ENCODE data around the gene CLRN1.

DNA sequence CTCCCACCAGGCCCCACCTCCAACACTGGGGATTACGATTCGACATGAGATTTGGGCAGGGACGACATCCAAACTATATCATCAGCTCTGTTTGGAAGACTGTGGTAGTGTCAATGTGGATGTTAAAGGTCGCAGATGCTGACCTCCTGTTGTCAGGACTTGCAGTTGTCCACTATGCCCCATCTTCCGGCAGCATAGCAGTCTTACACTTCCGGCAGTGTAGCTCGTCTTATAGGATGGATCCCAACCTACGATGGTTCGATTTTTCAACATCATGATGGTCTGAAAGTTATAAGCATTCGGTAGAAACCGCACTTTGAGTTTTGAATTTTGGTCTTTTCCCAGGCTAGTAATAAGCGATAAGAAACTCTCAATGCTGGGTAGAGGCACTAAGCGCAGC lies 20.6 kb downstream of the CLRN1 start:
- TF ChIP-seq, protein P1, sequence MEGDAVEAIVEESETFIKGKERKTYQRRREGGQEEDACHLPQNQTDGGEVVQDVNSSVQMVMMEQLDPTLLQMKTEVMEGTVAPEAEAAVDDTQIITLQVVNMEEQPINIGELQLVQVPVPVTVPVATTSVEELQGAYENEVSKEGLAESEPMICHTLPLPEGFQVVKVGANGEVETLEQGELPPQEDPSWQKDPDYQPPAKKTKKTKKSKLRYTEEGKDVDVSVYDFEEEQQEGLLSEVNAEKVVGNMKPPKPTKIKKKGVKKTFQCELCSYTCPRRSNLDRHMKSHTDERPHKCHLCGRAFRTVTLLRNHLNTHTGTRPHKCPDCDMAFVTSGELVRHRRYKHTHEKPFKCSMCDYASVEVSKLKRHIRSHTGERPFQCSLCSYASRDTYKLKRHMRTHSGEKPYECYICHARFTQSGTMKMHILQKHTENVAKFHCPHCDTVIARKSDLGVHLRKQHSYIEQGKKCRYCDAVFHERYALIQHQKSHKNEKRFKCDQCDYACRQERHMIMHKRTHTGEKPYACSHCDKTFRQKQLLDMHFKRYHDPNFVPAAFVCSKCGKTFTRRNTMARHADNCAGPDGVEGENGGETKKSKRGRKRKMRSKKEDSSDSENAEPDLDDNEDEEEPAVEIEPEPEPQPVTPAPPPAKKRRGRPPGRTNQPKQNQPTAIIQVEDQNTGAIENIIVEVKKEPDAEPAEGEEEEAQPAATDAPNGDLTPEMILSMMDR (conservative IDR thresholded peaks at IDR 0.05 in 1 of 2, IDR thresholded peaks at IDR 0.05 in 1 of 2; ENCODE audit: low read depth in 1 of 2, low read length in 2 of 2) = no peak
- TF ChIP-seq EZH2 (IDR thresholded peaks at IDR 0.05; ENCODE audit: low read length, missing control alignments) = no peak

Measured in fibroblast of lung (primary cell).